Measurements from ENCODE around the gene UQCRC1. TPM values are rescaled to one million over a fixed set of nuclear protein-coding genes. Genes with fewer than 3 reads are reported as not detected.
"Not testable (repeated sequence)": the region's sequence is repeated elsewhere in the genome, so short reads cannot be mapped to it uniquely, and the experiment has no call there.

UQCRC1 gene
- total and polyA plus RNA-seq, 3 experiments from 2014 or later: 172 to 245 (median 244) TPM

DNA sequence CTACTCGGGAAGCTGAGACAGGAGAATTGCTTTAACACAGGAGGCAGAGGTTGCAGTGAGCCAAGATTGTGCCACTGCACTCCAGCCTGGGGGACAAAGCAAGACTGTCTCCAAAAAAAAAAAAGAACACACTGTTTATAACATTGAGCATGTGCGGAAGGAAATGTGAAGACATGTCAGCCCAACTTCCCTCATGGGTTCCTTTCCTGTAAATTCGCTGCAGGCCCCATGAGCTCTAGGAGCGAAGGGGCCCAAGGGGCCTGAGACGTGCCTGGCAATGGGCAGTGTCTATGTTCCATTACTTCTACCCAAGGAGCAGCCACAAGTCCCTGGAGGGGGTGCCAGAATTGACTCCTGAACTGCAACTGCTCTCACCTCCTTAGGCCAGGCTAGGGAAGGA, 56.1 kb downstream of the UQCRC1 start:
- Mint-ChIP-seq H3K4me3 (no peak overlapping the region), H3K4me1 (peaks cover 9 to 21% (median 13%) of the 10 kb centered on the region in 3 donors), H3K27ac (no peak overlapping the region), H3K36me3 (no peaks in the 10 kb centered on the region), H3K27me3 (peaks cover 0 to 2% of the 10 kb centered on the region in 2 donors), H3K9me3 (no peaks in the 10 kb centered on the region)
- no peak overlapping the region for H3K4me3 ChIP-seq (ENCODE audit: low read length)
- no peak overlapping the region for H3K27ac ChIP-seq (ENCODE audit: low read depth, low read length)
- ChIA-PET POLR2A (no interaction called here), CTCF (interaction anchor here (0.7 to 6.3 kb wide), 4 partner anchors 21 to 152 kb away, joined by 3 to 40 read pairs (median 14); no protein-coding TSS in a partner anchor)
- no peaks in the 10 kb centered on the region for H3K36me3 ChIP-seq (ENCODE audit: insufficient read depth, low read length)
- DNase-seq: no peak
- H3K4me1 ChIP-seq (ENCODE audit: insufficient read depth, low read length): peaks cover 14% of the 10 kb centered on the region
- H3K27me3 ChIP-seq (ENCODE audit: insufficient read depth, low read length, poor library complexity, severe bottlenecking): no peaks in the 10 kb centered on the region
- no peaks in the 10 kb centered on the region for H3K9me3 ChIP-seq (ENCODE audit: low read length)

DNA sequence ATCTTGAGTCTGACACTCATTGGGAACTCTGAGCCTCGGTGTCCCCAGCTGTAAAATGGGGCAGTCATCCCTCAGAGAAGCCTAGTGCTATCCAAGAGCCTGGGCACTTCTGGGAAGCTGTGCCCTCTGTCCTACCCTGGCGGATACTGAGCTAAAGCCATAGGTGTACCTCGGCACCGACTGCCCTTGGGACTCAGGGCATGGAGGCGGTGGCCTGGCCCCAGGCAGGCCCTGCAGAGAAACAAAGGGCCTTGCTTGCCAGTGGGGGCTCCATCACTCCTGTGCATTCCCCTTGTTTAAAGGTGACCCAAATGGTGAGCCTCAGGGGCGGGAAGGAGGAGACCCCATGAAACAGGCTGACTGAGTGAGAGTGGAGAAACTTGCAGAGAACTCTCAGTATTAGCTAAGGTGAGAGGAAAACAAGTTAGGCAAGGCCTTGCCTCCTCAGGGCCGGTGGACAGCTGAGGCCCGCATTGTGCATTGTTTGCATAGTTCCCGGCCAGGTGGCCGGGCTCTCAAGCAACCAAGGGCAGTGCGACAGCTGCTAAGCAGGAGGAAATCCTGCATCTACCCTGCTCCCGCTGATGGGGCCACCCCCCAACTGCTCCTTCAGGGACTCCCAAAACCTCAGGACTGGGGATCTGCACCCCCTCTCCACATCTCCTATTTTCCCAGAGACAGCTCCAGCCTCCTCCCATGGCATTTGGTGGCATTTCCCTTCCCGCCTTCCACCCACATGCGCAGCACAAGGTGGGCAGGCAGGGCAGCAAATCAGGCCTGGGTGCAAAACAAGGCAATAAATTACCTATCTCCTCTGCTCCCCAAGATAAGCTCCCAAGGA, 57.1 kb downstream of the UQCRC1 start:
- Histone ChIP-seq H3K9me3 (ENCODE audit: low read length) (no peaks in the 10 kb centered on the region), H3K4me1 (ENCODE audit: insufficient read depth, low read length) (peaks cover 15% of the 10 kb centered on the region), H3K27me3 (ENCODE audit: insufficient read depth, low read length, poor library complexity, severe bottlenecking) (no peaks in the 10 kb centered on the region), H3K27ac (ENCODE audit: low read depth, low read length) (no peak overlapping the region), H3K36me3 (ENCODE audit: insufficient read depth, low read length) (no peaks in the 10 kb centered on the region), H3K4me3 (ENCODE audit: low read length) (no peak overlapping the region)
- no peak overlapping the region for H3K4me3 Mint-ChIP-seq
- peaks cover 4 to 16% (median 9%) of the 10 kb centered on the region in 3 donors for H3K4me1 Mint-ChIP-seq
- H3K9me3 Mint-ChIP-seq: no peaks in the 10 kb centered on the region
- H3K36me3 Mint-ChIP-seq: no peaks in the 10 kb centered on the region
- peaks cover 0 to 2% of the 10 kb centered on the region in 2 donors for H3K27me3 Mint-ChIP-seq
- ChIA-PET POLR2A (no interaction called here), CTCF (interaction anchor here (0.7 to 6.3 kb wide), 4 partner anchors 22 to 151 kb away, joined by 3 to 40 read pairs (median 13); no protein-coding TSS in a partner anchor)
- no peak for DNase-seq
- H3K27ac Mint-ChIP-seq: no peak overlapping the region

DNA sequence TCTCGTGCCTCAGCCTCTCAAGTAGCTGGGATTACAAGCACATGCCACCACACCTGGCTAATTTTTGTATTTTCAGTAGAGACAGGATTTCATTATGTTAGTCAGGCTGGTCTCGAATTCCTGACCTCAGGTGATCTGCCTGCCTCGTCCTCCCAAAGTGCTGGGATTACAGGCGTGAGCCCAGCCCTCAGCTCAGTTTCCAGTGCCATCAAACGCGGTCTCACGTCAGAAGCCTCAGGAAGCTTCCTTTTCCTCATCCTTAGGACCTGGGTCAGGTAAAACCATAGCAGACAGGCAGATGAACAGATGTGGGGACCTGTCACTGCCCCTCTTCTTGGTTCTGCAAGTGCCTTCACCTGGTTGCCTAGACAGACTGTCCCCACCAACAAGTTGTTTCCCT, 57.8 kb downstream of the UQCRC1 start:
- H3K9me3 ChIP-seq (ENCODE audit: low read length); POLR2A ChIA-PET; DNase-seq; H3K4me3 ChIP-seq (ENCODE audit: low read length); H3K36me3 Mint-ChIP-seq; H3K4me1 Mint-ChIP-seq; H3K4me3 Mint-ChIP-seq; H3K27me3 Mint-ChIP-seq; H3K9me3 Mint-ChIP-seq; H3K27ac Mint-ChIP-seq; H3K27me3 ChIP-seq (ENCODE audit: insufficient read depth, low read length, poor library complexity, severe bottlenecking); H3K27ac ChIP-seq (ENCODE audit: low read depth, low read length); H3K36me3 ChIP-seq (ENCODE audit: insufficient read depth, low read length): not testable (repeated sequence)
- CTCF ChIA-PET: interaction anchor here (0.6 to 6.3 kb wide), 4 partner anchors 75 to 287 kb away, joined by 3 to 40 read pairs (median 13); no protein-coding TSS in a partner anchor
- H3K4me1 ChIP-seq (ENCODE audit: insufficient read depth, low read length): peaks cover 15% of the 10 kb centered on the region

Other genes starting within 250 kb of the UQCRC1 start
- not detected for gene FBXW12, start 237.4 kb downstream of the UQCRC1 start, total RNA-seq
- gene FBXW12, start 237.4 kb downstream of the UQCRC1 start, polyA plus RNA-seq: not detected
- gene PLXNB1, start 179.6 kb downstream of the UQCRC1 start, total RNA-seq: 1 to 10 TPM; 3.1 to 5.5 TPM
- gene PLXNB1, start 179.6 kb downstream of the UQCRC1 start, polyA plus RNA-seq: 0.30 TPM
- gene CCDC51, start 169.5 kb downstream of the UQCRC1 start, total RNA-seq: 10 to 100 TPM; 24.2 to 26.0 TPM
- 11.3 TPM for gene CCDC51, start 169.5 kb downstream of the UQCRC1 start, polyA plus RNA-seq
- gene TMA7, start 169.4 kb downstream of the UQCRC1 start, total RNA-seq: 100 to 1,000 TPM; 420 to 494 TPM
- gene TMA7, start 169.4 kb downstream of the UQCRC1 start, polyA plus RNA-seq: 826 TPM
- gene ATRIP, start 162.9 kb downstream of the UQCRC1 start, total RNA-seq: 10 to 100 TPM; 22.1 to 22.8 TPM
- gene ATRIP, start 162.9 kb downstream of the UQCRC1 start, polyA plus RNA-seq: 13.4 TPM
- gene SHISA5, start 105.5 kb downstream of the UQCRC1 start, total RNA-seq: 100 to 1,000 TPM; 102 TPM
- gene SHISA5, start 105.5 kb downstream of the UQCRC1 start, polyA plus RNA-seq: 470 TPM
- 1 to 10 TPM; 1.8 to 2.2 TPM for gene PFKFB4, start 52.8 kb downstream of the UQCRC1 start, total RNA-seq
- gene PFKFB4, start 52.8 kb downstream of the UQCRC1 start, polyA plus RNA-seq: 1.3 TPM
- not detected for gene UCN2, start 45.9 kb downstream of the UQCRC1 start, total RNA-seq
- gene UCN2, start 45.9 kb downstream of the UQCRC1 start, polyA plus RNA-seq: not detected
- under 1 TPM; 0.59 to 0.93 TPM for gene COL7A1, start 14.3 kb downstream of the UQCRC1 start, total RNA-seq
- gene COL7A1, start 14.3 kb downstream of the UQCRC1 start, polyA plus RNA-seq: not detected
- gene TMEM89, start 12.1 kb upstream of the UQCRC1 start, total RNA-seq: not detected
- gene TMEM89, start 12.1 kb upstream of the UQCRC1 start, polyA plus RNA-seq: not detected
- gene SLC26A6, start 25.8 kb upstream of the UQCRC1 start, total RNA-seq: 10 to 100 TPM; 26.4 to 28.6 TPM
- 4.9 TPM for gene SLC26A6, start 25.8 kb upstream of the UQCRC1 start, polyA plus RNA-seq
- 10 to 100 TPM; 19.3 TPM for gene CELSR3, start 53.2 kb upstream of the UQCRC1 start, total RNA-seq
- 0.41 TPM for gene CELSR3, start 53.2 kb upstream of the UQCRC1 start, polyA plus RNA-seq
- 10 to 100 TPM; 29.2 to 30.2 TPM for gene NCKIPSD, start 76.3 kb upstream of the UQCRC1 start, total RNA-seq
- gene NCKIPSD, start 76.3 kb upstream of the UQCRC1 start, polyA plus RNA-seq: 11.0 TPM
- gene IP6K2, start 107.6 kb upstream of the UQCRC1 start, total RNA-seq: 10 to 100 TPM; 43.9 to 47.1 TPM
- gene IP6K2, start 107.6 kb upstream of the UQCRC1 start, polyA plus RNA-seq: 50.5 TPM
- 10 to 100 TPM; 61.5 to 62.1 TPM for gene PRKAR2A, start 238.2 kb upstream of the UQCRC1 start, total RNA-seq
- 16.4 TPM for gene PRKAR2A, start 238.2 kb upstream of the UQCRC1 start, polyA plus RNA-seq

All from CD8-positive, alpha-beta memory T cell (primary cell).